ENCODE results near the gene TSPEAR.

The TSPEAR gene

GRCh38 chr21:44740742-44741141, 29.4 kb upstream of the TSPEAR start:
- DNase-seq (ENCODE audit: low read depth): no peak
- TF ChIP-seq CTCF (IDR thresholded peaks at IDR 0.05; ENCODE audit: control insufficient read depth, extremely low read depth, insufficient read depth): no peak
- H3K4me3 ChIP-seq (ENCODE audit: low read depth, low read length): no peak overlapping the region

GRCh38 chr21:44739316-44739715, 27.9 kb upstream of the TSPEAR start:
- H3K4me3 ChIP-seq (ENCODE audit: low read depth, low read length): no peak overlapping the region
- no peak for TF ChIP-seq CTCF (IDR thresholded peaks at IDR 0.05; ENCODE audit: control insufficient read depth, extremely low read depth, insufficient read depth)
- DNase-seq (ENCODE audit: low read depth): no peak

GRCh38 chr21:44738621-44739020, 27.2 kb upstream of the TSPEAR start:
- DNase-seq (ENCODE audit: low read depth): no peak
- no peak for TF ChIP-seq CTCF (IDR thresholded peaks at IDR 0.05; ENCODE audit: control insufficient read depth, extremely low read depth, insufficient read depth)
- H3K4me3 ChIP-seq (ENCODE audit: low read depth, low read length): no peak overlapping the region

GRCh38 chr21:44737706-44738354, 26.5 kb upstream of the TSPEAR start:
- TF ChIP-seq CTCF (IDR thresholded peaks at IDR 0.05; ENCODE audit: control insufficient read depth, extremely low read depth, insufficient read depth): no peak
- no peak overlapping the region for H3K4me3 ChIP-seq (ENCODE audit: low read depth, low read length)
- DNase-seq (ENCODE audit: low read depth): no peak

- TF ChIP-seq CTCF (IDR thresholded peaks at IDR 0.05; ENCODE audit: control insufficient read depth, extremely low read depth, insufficient read depth): no peak
- no peak overlapping the region for H3K4me3 ChIP-seq (ENCODE audit: low read depth, low read length)
- peak; percentile 92 for DNase-seq (ENCODE audit: low read depth)
These were observed 25.1 kb upstream of the TSPEAR start for GRCh38 chr21:44736291-44737004.

- H3K4me3 ChIP-seq (ENCODE audit: low read depth, low read length): no peak overlapping the region
- no peak for DNase-seq (ENCODE audit: low read depth)
- TF ChIP-seq CTCF (IDR thresholded peaks at IDR 0.05; ENCODE audit: control insufficient read depth, extremely low read depth, insufficient read depth): no peak
These were observed 24.4 kb upstream of the TSPEAR start for GRCh38 chr21:44735821-44736220.

Data from LNCaP clone FGC (cell line).